ENCODE measurements around the gene PRR5L. TPM values are rescaled to one million over a fixed set of nuclear protein-coding genes. Genes with fewer than 3 reads are reported as not detected.

PRR5L gene
- total RNA-seq, 4 donors from 2014 or later, result 1.1 to 3.4 (median 1.7) TPM

DNA sequence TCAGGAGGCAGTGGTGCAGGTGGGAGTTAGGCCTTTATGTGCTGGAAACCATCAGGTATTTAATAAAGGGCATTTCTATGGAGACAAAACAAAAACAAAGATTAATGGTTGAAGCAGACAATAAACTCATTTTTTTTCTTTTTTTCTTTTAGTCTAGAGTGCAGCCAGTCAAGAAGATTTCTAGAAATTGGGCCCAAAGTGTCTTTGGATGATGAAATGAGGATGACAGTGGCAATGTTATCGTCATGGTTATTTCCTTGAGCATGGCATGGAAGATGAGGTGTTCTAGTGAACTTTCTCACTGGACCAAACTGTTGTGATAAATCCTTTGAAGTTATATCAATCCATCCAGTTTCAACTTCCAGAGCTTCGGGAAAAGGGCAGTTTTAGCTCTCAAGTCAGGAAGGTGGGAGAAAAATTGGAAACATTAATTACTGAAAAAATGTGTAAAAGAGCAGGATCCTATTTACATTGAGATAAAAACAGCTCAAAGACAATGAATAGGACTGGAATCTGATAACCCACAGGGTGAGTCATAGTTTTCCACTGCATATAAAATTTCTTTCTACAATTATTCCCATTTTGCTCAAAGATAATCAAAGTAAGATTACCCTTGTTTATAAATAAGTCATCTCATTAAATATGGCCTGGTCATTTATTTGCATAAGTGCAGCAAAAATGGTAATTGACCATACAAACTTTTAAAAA is 33.0 kb downstream of the PRR5L start:
- intact Hi-C loops (cut with DNase I; ENCODE audit: low total_unique reads), result no loop called here
- TF ChIP-seq POLR2A (IDR thresholded peaks at IDR 0.05), result no peak
- TF ChIP-seq, protein P1, sequence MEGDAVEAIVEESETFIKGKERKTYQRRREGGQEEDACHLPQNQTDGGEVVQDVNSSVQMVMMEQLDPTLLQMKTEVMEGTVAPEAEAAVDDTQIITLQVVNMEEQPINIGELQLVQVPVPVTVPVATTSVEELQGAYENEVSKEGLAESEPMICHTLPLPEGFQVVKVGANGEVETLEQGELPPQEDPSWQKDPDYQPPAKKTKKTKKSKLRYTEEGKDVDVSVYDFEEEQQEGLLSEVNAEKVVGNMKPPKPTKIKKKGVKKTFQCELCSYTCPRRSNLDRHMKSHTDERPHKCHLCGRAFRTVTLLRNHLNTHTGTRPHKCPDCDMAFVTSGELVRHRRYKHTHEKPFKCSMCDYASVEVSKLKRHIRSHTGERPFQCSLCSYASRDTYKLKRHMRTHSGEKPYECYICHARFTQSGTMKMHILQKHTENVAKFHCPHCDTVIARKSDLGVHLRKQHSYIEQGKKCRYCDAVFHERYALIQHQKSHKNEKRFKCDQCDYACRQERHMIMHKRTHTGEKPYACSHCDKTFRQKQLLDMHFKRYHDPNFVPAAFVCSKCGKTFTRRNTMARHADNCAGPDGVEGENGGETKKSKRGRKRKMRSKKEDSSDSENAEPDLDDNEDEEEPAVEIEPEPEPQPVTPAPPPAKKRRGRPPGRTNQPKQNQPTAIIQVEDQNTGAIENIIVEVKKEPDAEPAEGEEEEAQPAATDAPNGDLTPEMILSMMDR (IDR thresholded peaks at IDR 0.05), result no peak
- no peak for DNase-seq (ENCODE audit: low spot score in 2 of 2)
- no peak overlapping the region for H3K4me3 ChIP-seq (ENCODE audit: low read depth, poor library complexity, severe bottlenecking)
- 83 to 86% methylated on average over 2 of the region's 2 CpGs for WGBS, 2 donors

DNA sequence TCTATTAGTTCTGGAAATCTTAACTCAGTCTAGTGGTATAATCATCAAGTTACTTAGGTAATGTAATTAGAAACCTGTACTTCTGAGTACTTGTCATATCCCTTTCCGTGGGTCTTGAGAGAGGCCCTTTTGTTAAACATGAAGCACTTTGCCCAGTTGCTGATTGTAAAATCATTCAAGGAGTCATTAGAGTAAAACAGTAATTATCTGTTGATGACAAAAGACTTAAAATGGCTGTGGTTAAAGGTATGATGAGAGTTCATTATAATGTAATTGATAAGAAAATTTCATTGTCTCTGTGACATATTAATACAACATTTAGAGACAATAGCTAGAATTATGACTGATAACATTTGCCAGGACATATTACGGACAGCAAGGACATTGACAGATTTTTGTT is 34.3 kb downstream of the PRR5L start:
- 94 to 95% methylated on average over 2 of the region's 2 CpGs for WGBS, 2 donors
- intact Hi-C loops (cut with DNase I; ENCODE audit: low total_unique reads), result loop anchor here (5.0 kb wide), 1 partner anchor 542 kb away; no protein-coding TSS in a partner anchor
- no peak for DNase-seq (ENCODE audit: low spot score in 2 of 2)

DNA sequence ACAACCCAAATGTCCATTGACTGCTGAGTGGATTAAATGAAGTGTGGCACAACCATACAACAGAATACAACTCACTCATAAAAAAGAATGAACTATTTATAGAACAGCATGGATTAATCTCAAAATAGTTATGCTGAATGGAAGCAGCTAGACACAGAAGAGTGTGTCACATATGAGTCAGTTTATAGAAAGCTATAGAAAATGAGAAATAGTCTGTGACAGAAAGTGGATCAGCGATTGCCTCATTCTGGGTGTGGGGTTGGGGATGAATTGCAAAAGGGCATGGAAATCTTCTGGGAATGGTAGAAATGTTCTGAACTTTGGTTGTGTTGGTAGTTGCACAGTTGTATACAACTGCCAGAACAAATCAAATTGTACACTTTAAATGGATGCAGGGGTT is 37.4 kb downstream of the PRR5L start:
- DNase-seq (ENCODE audit: low spot score in 2 of 2), result no peak
- intact Hi-C loops (cut with DNase I; ENCODE audit: low total_unique reads), result loop anchor here (5.0 kb wide), 1 partner anchor 539 kb away; no protein-coding TSS in a partner anchor
- WGBS, 2 donors, result 63 to 65% methylated on average over 1 of the region's 1 CpG

More for the DNA sequence above, 34.3 kb downstream of the PRR5L start:
- TF ChIP-seq, protein P1 (IDR thresholded peaks at IDR 0.05), result no peak
- TF ChIP-seq POLR2A (IDR thresholded peaks at IDR 0.05), result no peak
- no peak overlapping the region for H3K4me3 ChIP-seq (ENCODE audit: low read depth, poor library complexity, severe bottlenecking)

DNA sequence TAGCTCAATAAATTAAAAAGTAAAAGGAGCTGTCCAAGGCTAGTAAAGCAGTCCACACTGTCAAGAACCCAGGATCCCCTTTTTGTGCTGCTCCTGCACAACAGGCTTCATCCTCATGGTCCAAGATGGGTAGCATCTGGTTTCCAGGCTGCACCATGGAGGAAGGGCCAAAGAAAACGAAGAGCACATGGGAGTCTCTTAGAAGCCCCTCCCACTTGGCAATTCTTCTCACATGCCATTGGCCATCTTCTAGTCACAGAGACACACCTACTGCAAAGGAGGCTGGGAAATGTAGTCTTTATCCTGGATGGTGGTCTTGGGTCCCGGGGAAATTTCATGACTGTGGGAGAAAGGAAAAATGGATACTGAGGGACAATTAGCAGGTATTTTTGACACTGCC is 37.8 kb downstream of the PRR5L start:
- 63 to 67% methylated on average over 2 of the region's 2 CpGs for WGBS, 2 donors
- intact Hi-C loops (cut with DNase I; ENCODE audit: low total_unique reads), result loop anchor here (5.0 kb wide), 1 partner anchor 538 kb away; no protein-coding TSS in a partner anchor
- TF ChIP-seq, protein P1 (IDR thresholded peaks at IDR 0.05), result no peak
- TF ChIP-seq POLR2A (IDR thresholded peaks at IDR 0.05), result no peak
- no peak overlapping the region for H3K4me3 ChIP-seq (ENCODE audit: low read depth, poor library complexity, severe bottlenecking)
- DNase-seq (ENCODE audit: low spot score in 2 of 2), result no peak

More for the DNA sequence above, 37.4 kb downstream of the PRR5L start:
- TF ChIP-seq, protein P1 (IDR thresholded peaks at IDR 0.05), result no peak
- no peak for TF ChIP-seq POLR2A (IDR thresholded peaks at IDR 0.05)
- H3K4me3 ChIP-seq (ENCODE audit: low read depth, poor library complexity, severe bottlenecking), result no peak overlapping the region

DNA sequence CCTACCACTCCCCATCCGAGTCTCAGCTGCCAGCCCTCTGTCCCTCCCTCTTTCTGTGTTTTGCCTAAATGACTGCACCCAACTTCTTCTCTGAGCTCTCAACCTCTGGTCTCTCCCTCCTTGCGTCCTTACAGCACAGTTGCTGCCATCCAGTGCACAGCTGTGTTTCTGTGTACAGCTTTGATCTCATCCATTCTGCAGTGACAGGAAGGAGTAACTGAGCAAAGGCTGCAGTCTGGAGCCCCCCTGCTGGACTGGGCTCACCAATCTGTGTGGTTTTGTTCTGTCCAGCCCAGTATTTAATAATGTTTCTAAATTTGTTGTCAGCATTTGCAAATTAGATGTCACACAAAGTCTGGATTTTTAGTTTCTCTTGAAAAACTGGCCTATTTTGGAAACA is 43.8 kb downstream of the PRR5L start:
- H3K4me3 ChIP-seq (ENCODE audit: low read depth, poor library complexity, severe bottlenecking), result no peak overlapping the region
- 75 to 77% methylated on average over 2 of the region's 2 CpGs for WGBS, 2 donors
- TF ChIP-seq POLR2A (IDR thresholded peaks at IDR 0.05), result no peak
- TF ChIP-seq, protein P1 (IDR thresholded peaks at IDR 0.05), result no peak
- intact Hi-C loops (cut with DNase I; ENCODE audit: low total_unique reads), result no loop called here
- no peak for DNase-seq (ENCODE audit: low spot score in 2 of 2)
